Left forelimb (tissue), 1 donor: ENCODE results near the gene ARSG.

ENCODE experiments used
- DNase-seq: peaks from one replicate; pipeline ENCODE4 v3.0.0-alpha.2; 2018; ENCODE audit warnings: low spot score

The ARSG gene

DNA sequence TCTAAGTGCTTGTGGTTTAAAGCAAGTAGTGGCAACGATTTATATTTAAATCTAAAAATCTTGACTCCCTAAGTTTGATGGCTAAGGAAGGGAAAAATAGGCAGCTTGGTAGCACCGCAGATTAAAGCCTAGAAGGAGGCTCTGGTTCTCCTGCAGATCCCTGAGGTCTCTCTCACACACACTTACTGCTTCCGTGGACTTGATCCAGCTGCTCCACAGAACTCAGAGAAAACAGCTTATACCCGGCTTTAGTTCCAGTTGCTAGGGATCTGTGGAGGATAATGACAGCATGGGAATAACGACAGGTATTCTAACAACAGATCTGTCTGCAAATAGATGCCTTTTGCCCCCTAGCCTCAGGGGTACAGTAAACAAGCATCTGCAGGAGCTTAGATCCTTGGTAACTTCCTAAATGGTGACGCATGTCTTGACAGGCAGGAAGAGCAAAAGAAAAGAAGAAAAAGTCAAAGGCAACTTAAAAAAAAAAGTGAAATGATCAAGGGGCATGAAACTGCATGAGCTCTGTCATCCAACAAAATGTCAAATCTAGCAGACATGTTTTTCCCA is 161.5 kb downstream of the ARSG start:
- DNase-seq = no peak

DNA sequence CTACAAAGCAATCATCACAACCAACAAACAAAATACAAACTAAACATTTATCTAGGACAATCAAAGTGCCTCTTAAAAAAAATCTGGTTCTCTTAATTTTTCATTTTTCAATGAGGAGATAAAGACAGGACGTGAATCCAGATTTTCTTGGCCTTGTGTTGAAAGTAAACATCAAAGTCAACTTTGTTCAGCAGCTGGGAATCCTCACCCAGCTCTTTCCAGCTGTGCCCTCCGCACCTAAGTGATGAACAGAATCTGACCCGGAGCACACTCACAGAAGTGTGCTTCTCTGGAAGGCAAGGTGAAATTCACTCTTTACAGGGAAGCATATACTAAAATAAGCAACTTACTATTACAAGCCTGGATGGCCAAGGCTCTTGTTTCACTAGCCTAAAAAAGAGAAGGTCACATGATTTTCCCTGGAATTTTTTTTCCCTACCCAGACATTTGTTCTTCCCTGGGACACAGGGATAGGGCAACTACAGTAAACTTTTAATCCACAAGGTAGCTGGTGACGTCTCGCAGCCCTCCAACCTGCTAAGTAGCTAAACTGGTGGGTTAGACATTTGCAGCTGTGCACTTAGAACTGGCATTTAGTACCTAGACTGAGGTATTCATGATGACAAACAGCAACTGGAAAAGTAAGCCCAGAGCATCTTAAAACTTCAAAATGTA is 162.8 kb downstream of the ARSG start:
- no peak for DNase-seq

GRCh38 chr17:68455901-68456338 is 164.6 kb downstream of the ARSG start:
- DNase-seq = no peak

DNA sequence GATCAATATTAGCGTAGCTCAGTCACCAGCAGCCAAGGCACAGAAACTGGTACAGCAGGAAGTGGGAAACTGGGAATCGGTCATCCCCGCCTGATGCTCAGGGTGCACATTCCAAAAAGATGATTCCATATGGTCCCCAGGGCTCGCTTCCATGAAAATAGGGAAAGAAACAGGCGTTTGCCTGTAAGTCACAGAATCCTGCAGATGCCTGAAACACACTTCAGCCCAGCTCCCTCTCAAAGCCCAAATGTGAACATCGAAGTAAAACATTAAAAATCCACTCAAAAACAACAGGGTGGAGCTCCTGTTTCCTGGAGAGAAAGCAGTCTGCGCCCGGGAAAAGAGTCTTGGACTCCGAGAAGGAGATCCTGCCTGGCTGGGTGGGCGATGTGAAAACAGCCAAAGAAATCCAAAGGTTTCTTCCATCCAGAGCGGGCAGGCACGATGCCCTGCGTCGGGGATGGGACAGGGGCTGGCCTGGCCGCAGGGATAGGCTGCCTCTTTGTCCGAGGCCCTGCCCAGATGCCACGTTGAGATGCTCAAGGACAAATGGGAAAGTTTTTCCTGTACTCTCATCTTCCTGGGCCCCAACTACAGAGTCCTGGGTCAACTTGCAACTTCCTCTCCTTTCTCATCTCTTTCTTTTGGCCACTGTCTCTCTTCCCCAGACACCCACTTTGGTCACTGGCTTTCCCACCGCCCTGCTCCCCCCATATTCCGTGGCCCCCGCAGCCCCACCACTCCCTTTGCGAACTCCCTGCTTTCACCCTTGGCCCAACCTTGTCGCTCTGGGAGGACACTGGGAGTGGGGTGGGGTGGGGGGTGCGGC is 165.3 kb downstream of the ARSG start:
- DNase-seq = peak; percentile 83

- DNase-seq = no peak
Observed at GRCh38 chr17:68457168-68457538, 165.9 kb downstream of the ARSG start, which contains the start of gene WIPI1. TSS of gene WIPI1 (minus strand) at chr17:68457496. CDS start at chr17:68457421, 75 bp downstream.

DNA sequence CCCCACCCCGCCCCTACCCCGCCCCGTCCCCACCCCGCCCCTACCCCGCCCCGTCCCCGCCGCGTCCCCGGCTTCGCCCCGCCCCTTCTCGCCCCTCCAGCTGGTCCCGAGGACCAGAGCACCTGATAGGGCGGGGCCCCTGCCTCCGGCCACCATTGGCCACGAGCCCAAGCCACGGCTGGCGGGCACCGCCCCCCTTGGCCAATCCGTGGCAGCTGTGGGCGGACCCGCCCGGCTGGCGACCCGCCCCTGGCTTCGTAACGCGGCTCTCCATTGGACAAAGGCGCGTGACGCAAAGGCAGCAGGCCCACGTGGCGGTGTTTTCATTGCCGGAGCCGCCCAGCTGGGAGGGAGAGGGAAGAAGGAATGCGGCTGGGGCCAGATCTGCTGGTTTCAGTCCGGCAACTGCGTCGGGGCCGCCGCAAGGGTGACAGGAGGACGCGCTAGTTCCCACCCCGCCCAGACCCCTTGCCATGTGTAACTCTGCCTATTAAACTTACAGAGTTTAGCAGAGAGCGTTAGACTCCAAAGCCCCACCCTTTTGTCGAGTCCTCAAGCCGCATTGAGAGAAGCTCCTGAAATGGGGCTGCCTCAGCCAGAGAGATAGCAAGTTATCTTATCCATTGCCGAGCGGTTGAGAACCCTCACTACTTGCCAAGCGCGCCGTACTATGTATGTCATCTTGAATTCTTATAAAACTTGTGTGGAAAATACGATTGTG is 166.4 kb downstream of the ARSG start:
- peak; percentile 99 for DNase-seq

GRCh38 chr17:68458260-68459036 is 167.2 kb downstream of the ARSG start:
- no peak for DNase-seq

- DNase-seq = no peak
Observed at GRCh38 chr17:68459037-68459639, 167.8 kb downstream of the ARSG start.

DNA sequence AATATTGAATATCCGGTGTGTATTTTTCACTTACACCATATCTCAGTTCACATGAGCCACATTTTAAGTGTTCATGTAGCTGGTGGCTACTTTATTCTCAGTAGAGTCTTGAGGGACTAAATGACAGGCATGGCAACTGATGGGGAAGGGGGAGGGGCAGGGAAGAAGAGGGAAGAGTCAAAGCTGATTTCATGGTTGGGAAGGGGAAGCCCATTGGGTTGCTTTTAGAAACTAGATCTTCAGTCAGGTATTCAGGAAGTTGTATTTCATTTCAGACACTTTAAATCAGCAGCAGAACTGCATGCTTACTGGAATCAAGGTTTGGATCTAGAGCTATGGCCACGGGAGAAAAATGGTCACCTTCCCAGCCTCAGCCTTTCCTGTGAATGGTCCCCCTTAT is 168.9 kb downstream of the ARSG start:
- DNase-seq = no peak

DNA sequence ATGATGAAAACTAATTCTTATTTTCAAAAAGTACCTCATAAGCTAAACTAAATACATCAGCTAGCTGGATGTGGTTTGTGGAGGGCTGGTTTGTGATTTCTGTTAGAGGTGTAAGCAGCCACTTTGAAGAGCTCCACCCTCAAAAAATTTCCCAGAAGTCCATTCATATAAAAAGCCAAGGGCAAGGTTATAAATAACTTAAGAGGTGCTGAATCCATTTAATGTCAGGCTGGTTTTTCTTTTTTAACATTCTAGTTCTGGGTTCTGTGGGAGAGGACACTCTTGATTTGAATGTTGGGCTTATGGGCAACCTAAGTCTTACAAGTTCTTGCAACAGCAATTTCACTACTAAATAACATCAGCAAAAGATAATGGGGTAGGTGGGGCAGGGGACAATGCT is 169.4 kb downstream of the ARSG start:
- DNase-seq = no peak

DNA sequence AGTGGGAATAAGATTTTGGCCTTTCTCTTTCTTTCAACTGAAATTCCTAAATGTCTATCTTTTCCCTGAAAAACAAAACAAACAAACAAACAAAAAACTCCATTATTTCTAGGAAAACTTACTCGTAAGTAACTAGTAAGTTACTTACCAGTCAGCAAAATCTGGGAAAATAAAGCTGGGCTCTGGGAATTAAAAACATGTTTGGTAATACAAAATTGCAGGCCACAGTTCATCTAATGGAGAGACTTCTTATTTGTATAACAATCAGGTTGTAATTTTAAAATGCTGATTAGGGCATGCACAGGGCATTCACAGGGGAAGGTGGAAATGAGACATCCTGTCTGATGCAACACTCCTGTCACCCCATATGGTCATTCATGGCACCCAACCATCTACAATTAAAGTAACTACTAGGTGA is 169.8 kb downstream of the ARSG start:
- no peak for DNase-seq

- DNase-seq = no peak
Observed at GRCh38 chr17:68461589-68461988, 170.3 kb downstream of the ARSG start.

- no peak for DNase-seq
Observed at GRCh38 chr17:68462381-68463210, 171.3 kb downstream of the ARSG start.

DNA sequence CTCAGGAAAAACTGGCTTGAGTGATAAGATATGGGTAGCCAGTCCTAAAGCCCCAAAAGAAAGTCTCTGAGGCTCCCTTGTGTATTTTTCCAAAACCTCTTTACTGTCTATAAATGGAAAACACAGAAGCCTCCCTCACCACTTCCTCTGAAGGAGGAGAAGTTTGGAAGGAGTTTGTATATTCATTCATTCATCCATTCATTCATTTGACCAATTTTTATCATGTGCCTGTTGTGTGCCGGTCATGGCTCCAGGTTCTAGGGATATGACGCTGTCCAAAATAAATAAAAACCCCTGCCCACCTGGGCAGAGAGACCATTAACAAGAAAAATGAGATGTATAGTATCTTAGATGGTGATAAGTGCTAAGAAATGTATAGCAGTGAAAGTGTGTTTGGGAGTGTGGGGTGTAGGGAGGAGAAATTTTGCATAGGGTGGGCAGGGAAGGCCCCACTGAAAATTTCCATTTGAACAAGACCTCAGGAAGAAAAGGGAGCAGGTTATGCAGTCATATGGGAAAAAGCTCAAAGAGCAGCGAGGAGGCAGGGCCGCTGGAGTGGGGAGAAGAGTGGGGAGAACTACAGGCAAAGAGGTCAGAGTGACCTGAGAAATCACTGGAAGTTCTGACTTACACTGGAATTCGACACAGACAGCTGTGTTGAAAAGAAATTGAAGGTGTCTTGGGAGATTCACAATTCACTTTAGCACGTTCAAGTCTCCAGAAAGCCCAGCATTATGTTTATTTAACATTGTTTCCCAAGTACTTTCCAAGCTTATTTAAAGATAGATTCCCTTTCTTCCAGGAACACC is 172.1 kb downstream of the ARSG start:
- no peak for DNase-seq

GRCh38 chr17:68468334-68468733 is 177.0 kb downstream of the ARSG start:
- DNase-seq = no peak

DNA sequence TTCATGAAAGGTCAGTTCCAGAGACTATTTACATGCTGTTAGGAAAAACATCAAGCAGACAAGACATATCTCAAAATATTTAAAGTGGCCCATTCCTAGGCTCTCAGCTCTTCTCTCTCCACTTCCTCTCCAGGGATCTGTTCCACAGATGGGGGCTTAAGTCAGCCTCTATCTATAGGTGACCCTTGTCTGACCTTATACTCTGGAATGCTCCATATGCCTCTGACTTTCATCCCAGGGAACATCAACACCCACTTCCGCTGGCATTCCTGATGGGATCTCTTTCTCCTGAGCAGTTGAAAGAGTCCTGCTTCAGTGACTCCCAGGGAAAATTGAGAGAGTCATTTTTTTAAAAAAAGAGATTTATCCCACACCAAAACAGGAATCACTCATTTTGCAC is 177.5 kb downstream of the ARSG start:
- no peak for DNase-seq
